IPS-18c (cell line): ENCODE measurements around the gene EGR2.

Experiments
- H3K4me3 ChIP-seq: 2 replicates; pipeline ENCODE4 v1.7.0; 2013; ENCODE audit warnings: low read depth, mild to moderate bottlenecking, low read length, moderate library complexity; ENCODE audit not compliant: insufficient read depth
- H3K9me3 ChIP-seq: one replicate; pipeline ENCODE4 v1.6.1; 2013; ENCODE audit warnings: mild to moderate bottlenecking, low read length, moderate library complexity; ENCODE audit not compliant: control insufficient read depth, insufficient read depth

Gene EGR2

DNA sequence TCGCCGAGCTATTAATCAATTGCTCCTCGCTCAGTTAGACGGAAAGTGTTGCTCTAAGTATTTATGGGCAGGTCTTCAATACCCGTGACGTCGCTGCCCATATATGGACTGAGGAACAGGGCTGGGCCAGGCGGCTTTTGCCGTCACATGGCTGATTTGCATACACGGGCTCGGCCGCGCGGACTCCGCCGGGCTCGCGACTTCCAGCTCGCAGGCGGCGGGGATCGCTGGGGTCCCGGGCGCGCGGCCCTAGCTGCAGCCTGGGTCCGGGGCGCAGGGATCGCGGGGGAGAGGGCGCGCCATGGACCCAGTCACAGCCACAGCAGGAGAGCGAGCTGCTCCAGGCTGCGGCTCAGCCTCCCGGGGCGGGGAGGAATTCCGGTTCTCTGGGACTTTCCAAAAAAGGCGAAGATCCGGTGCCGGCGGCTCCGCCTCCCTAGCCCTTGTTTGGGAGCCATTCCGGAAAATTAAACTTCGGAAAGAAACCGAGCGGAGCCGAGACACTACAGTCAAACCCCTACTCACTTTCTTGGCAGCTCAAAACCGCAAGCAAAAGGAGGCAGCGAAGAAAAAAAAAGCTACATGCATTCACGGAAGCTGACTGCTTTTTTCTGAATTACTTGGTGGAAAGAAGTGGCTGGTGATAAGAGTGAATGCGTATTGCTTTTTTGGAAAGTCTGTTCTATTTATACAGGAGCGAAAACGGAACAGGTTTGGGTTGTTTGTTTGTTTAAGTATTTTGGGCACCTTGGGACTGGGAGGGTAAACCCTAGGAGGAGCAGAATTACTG is at the start of gene EGR2:
EGR2 (minus strand) TSS at position 36 of the 790 bp plus-strand sequence. CDS start 337 bp downstream, outside the sequence.
- Histone ChIP-seq H3K9me3 (no peaks in the 10 kb centered on the region), H3K4me3 (peak within 1 kb of the TSS; percentile 72)

DNA sequence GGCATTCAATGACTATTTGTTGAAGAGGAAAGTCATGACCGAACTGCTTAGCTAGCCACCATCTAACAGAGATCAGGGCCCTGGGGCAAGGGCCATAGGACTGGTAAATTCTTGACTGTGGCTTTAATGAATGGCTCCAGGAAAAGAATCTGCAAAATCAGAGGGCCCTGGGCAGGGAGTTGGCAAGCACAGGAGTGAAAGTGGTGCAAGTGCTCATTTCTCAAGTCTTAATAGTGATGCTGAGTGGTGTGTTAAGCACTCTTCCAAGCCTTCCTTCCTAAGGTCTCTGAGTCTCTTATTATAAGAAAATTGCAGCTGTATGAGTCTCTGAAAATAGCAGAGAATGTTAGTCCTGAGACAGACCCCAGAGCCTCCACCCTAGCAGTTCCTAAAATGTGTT is 46.3 kb upstream of the EGR2 start:
- no peak overlapping the region for H3K4me3 ChIP-seq
- H3K9me3 ChIP-seq, result no peaks in the 10 kb centered on the region

DNA sequence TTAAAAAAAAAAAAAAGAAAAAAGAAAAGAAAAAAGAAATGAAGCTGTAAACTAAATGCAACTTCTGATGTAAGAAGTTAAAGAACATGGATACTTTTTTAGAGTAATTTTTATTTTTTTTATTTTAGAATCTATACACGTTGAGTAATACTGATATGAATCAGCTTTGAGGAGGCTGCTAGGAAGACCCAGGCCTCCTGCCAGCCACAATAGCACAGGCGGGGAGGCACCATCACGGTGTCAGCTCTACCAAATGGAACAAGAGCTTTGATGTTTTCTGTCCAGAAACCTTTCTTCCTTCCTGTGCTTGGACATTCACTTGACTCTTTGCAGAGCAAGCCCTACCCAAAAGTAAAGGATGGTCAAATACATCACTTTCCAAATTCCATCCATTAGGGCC is 45.3 kb upstream of the EGR2 start:
- no peak overlapping the region for H3K4me3 ChIP-seq
- H3K9me3 ChIP-seq, result no peaks in the 10 kb centered on the region

DNA sequence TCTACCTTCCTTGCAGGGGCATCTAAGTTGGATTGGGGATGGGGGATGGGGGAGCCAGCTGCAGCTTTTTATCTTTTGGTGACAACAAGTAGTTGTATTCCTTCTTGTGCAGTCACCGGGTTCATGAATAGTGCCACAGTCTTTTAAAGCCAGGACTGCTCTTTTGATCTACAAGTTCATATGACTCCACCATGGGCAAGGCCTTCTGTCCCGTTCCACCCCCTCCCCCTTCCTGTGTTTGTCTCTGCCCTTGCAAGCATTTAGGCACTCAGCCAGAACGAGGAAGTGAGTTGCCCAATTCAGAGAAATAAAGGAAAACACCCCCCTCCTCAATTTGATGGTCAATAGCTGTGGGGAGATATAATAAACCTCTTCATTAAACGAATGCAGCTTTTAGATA is 44.8 kb upstream of the EGR2 start:
- Histone ChIP-seq H3K4me3 (no peak overlapping the region), H3K9me3 (no peaks in the 10 kb centered on the region)

DNA sequence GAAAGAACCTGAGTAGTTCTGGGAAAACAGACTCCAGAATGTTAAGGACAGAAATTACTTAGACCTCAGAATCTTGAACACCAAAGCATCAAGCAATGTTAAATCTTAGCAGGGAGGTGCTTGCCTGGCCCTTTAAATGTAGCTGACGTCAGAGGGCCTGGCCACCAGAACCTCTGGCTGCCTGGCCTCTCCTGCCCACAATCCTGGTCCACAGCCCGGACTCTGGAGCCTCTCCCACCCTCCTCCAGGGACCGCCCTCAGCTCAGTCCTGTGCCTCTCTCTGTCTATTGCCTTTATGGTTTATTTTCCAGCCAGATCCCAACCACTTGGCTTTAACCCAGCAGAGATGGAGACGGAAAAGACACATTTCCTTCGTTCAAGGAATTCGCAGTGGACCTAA is 42.2 kb upstream of the EGR2 start:
- H3K4me3 ChIP-seq, result no peak overlapping the region

DNA sequence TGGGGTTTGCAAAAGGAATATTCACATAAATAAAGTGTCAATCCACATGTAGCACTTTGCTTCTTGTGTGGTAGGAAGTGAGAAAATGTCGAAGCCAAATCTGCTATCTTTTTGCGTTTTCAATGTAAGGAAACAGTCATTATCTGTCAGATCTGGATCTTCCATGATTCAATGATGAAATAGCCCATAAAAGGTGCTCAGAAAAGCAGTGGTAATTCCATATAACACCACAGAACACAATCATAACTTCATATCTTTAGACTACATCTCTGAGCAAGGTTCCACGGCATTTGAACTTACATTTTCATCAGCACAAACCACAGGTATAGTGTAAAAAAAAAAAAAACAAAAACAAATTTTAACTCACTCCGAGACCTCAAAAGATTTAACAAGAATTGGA is 39.9 kb upstream of the EGR2 start:
- Histone ChIP-seq H3K4me3 (no peak overlapping the region), H3K9me3 (no peaks in the 10 kb centered on the region)

More for the DNA sequence above, 42.2 kb upstream of the EGR2 start:
- H3K9me3 ChIP-seq, result no peaks in the 10 kb centered on the region

DNA sequence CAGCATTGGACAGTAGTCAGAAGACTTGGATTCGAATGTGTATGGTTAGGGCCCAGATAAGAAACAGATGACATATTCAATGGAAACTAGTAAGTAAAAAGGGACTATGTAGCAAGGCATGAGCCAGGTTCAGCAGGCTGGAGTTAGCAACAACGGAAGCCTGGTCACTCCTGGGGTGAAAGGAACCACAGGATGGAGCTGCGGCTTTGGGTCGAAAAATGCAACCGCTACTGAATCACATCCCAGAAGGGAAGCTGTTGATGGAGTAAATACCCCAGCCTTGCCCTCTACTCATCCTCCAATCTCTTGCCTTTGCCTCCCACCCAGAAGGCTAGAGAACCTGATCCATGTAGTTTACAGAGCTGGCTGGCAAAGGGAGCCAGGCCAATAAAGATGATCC is 37.5 kb upstream of the EGR2 start:
- no peak overlapping the region for H3K4me3 ChIP-seq
- no peaks in the 10 kb centered on the region for H3K9me3 ChIP-seq

DNA sequence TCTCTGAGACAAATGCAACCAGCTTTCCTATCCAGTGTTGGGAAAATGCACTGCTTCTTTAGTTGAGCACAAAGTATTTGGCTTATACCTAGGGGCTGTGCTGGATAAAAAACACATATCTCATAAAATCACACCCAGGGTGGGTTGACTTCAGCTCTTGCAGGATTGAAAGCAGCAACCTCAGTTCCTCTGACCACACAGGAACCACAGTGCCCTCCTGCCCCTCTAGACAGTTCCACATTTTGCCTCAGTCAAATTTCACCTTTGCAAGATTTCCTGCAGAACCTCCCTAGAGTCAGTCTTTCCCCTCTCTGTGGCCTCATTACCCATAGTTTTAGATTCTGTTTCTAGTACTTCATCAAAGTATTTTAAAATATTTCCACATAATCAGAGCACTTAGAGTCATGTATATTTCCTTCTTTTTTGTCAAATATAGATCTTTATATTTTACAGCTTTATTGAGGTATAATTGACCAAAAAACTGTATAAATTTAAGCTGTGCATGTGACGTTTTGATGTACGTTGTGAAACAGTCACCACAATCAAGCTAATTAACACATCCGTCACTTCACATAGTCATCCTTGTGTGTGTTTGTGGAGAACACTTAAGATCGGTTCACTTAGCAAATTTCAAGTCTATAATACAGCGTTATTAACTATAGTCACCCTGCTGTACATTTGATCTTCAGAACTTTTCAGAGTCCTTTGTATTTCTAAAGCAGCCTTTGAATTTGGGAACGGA is 37.0 kb upstream of the EGR2 start:
- Histone ChIP-seq H3K9me3 (no peaks in the 10 kb centered on the region), H3K4me3 (no peak overlapping the region)

DNA sequence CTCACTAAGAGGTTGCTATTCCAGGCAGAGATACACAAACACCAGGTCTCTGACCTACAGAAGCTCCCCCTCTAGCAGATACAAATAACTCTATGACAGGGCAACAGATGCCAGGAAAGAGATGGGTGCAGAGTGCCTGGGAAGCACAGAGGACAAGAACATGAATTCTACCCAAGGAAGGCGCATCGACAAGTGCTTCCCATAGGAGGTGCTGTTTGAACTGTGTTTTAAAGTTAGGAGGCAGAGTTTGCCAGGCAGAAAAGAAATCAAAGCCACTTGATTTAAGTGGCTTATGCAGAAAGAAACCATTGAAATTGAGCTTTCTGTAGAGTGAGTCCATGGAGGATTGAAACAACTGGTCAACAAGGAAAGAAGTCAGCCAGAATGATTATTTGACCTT is 35.3 kb upstream of the EGR2 start:
- H3K4me3 ChIP-seq, result no peak overlapping the region
- no peaks in the 10 kb centered on the region for H3K9me3 ChIP-seq

DNA sequence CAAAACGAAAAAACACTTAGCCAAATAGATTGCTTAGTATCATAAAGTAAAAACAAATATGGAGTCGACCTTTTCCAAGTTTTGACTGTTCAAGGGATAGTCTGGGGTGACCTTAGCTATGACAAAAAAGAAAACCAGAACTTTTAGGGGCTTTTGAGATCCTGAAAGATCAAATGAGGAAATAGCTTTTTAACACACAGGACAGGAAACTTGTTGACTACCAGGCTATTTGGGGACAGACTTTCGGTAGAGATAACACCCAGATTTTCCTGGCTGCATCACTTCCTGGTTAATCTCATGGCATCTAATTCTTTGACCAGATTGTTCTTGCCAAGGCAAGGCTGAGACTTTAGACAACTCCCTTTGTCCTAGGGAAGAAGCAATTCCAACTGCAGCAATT is 34.5 kb upstream of the EGR2 start:
- Histone ChIP-seq H3K4me3 (no peak overlapping the region), H3K9me3 (no peaks in the 10 kb centered on the region)

DNA sequence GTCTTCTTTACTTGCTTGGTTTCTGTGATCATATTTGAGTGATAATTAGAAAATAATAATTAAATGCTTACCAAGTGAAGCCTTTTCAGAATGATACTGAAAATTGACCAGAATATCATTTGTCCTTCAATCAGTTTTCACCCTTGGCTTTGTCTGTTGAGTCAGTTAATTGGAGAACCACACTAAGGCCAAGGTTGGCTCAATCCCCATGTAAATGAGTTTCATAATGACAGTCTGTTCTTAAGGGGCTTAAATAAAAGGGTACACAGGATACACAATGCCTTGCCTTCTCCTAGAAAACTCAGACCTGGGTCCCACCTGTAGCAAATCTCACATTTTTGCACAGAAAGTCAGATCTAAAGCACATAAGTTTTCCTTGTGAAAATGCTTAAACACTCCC is 31.3 kb upstream of the EGR2 start:
- H3K9me3 ChIP-seq, result no peaks in the 10 kb centered on the region
- H3K4me3 ChIP-seq, result no peak overlapping the region

DNA sequence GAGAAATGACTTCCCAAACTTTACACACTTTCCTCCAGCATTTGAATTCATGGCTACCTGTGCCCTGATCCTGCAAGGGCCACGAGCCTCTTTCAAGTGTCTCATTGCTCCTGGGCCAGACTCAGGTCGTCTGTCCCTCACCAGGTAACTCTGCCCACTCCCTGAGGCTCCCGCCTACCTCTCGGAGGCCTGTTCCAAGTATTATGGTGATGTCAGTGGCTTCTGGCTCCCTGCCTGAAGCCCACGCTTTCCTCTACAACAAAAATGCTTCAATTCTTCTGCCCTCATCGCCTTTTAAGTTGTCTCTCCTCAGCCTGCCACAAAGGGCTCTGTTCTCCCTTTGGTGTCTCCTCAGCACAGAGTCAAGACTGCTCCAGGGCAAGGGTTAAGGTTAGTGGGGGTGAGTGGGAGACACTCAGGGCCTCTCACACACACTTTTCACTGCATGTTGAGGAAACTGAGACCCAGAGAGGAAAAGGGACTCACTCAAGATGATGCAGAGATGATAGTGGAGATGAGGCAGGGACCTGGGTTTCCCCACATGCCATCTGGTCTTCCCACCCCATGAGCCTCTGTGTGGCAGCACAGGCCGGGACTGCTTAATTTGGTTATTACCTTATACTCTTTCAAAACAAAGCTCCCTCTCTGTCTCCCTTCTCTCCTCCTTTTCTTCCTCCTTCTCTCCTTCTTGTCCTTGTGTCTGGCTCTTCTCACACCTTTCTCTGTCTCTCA is 28.3 kb upstream of the EGR2 start:
- Histone ChIP-seq H3K4me3 (no peak overlapping the region), H3K9me3 (no peaks in the 10 kb centered on the region)

DNA sequence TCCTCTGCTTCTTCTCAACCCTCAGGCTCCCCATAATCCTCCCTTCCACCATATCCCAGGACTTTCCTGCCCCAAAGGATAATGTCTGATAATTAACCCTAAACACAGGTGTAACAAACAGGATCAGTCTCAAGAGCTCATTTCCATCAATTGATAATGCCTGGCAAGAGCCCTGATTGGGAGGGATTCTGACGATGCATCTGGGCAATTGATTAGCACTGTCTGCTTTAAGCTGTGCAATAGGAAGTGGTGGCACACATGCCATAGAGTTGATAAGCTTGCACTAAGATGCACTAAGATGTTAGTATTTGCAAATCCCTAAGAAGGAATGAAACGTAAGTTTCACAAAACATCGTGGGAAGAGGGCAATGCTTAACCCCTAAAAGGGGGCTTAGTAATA is 27.4 kb upstream of the EGR2 start:
- no peak overlapping the region for H3K4me3 ChIP-seq
- no peaks in the 10 kb centered on the region for H3K9me3 ChIP-seq

DNA sequence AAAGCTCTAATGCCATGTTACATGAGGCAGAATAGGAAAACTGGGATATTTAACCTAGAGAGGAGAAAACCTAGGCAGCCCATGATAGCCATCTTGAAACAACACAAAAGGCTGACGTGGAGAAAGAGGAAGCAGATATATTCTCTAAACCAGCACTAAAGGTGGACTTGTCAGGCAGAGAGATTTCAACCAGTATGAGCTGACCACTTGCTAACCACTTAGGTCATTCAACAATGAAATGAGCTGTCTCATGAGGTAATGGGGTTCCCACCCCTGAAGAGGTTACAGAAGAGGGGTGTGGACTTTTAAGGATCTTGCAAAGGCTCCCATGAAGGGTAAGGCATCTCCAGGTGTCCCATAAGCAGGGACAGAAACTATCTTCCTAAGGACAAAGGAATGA is 26.8 kb upstream of the EGR2 start:
- Histone ChIP-seq H3K9me3 (no peaks in the 10 kb centered on the region), H3K4me3 (no peak overlapping the region)

DNA sequence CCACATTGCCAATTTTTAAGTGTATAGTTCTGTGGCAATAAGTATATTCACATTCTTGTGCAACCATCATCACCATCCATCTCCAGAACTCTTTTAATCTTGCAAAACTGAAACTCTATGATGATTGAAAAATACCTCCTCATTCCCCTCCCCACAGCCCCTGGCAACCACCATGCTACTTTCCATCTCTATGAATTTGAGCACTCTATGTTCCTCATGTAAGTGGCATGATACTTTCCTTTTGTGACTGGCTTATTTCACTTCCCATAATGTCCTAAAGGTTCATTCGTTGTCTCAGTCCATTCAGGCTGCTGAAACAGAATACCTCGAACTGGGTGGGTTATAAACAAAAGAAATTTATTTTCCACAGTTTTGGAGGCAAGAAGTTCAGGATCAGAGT is 23.4 kb upstream of the EGR2 start:
- Histone ChIP-seq H3K4me3 (no peak overlapping the region), H3K9me3 (no peaks in the 10 kb centered on the region)

DNA sequence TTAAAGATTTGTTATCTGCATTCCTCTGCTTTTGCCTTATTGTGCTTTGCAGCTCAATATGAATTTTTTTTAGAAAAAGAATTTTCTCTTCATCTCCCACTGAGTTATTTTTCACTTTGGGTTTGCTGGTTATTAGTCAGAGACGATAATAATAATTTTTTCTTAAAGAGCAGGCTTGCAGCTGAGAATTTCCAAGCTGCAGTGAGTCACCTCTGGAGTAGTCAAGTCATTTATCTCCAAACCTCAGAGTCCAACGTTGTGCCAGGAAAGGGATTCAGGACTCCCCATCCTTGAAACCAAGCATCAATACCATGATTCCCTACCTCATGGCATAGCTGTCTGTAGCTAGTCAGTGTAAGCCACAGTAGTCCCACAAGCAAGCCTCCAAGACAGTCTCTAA is 15.2 kb upstream of the EGR2 start:
- Histone ChIP-seq H3K9me3 (no peaks in the 10 kb centered on the region), H3K4me3 (no peak overlapping the region)

DNA sequence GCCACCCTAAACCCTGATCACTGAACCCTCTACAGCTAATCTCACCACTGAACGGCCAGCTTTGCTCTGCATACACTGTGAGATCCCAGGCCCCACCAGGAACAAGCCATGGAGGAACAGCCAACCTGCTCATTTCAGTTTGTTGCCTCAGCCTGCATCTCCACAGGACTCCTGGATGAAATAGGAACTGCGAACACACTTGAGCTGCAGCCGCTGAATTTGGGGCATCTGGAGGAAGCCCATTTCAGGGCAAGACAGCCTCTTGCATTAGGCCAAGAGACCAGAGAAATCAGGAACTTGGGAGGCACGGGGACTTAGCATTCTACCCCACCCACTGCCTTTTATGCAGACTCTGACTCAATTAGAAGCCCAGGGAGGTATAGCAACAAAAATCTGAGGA is 14.5 kb upstream of the EGR2 start:
- H3K4me3 ChIP-seq, result no peak overlapping the region

DNA sequence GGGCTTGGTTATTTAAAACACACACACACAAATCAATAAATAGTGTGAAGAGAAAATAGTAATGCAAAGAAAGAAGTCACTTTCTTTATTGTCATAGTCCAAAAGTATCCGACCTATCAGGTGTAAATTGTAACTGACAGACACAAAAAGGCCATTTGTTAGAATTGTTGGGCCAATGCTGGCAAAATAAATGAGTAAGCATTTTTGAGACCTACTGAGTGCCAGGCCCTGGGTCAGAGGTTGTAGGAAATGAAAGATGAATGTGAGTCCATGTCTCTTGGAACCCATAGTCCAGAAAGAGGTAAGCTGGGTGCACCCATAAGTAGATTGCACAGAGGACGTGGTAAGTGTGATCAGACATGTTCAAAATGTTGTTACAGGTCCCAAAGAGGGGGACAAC is 13.5 kb upstream of the EGR2 start:
- H3K4me3 ChIP-seq, result no peak overlapping the region

More for the DNA sequence above, 14.5 kb upstream of the EGR2 start:
- no peaks in the 10 kb centered on the region for H3K9me3 ChIP-seq

More for the DNA sequence above, 13.5 kb upstream of the EGR2 start:
- H3K9me3 ChIP-seq, result no peaks in the 10 kb centered on the region
